CD14-positive monocyte (primary cell): Measurements from ENCODE around the gene TOM1L2. TPM values are rescaled to one million over a fixed set of nuclear protein-coding genes. Genes with fewer than 3 reads are reported as not detected.

ENCODE experiments used
- DNase-seq, 3 donors: peaks; one replicate each; pipeline ENCODE4 v3.0.0-alpha.2; 2011 to 2022
- H2AFZ ChIP-seq: 2 replicates; pipeline ENCODE4 v1.6.0; 2012; ENCODE audit warnings: mild to moderate bottlenecking, low read depth, low read length, inconsistent platforms; ENCODE audit not compliant: insufficient read depth, poor library complexity, severe bottlenecking
- H3K27ac ChIP-seq, 2 donors: 1 replicate in 1 of 2; 2 replicates in 1 of 2; pipeline ENCODE4 v1.5.1; 2012 to 2013; ENCODE audit warnings: low read length in 2 of 2, control low read depth in 1 of 2, inconsistent platforms in 1 of 2, low read depth in 1 of 2, mild to moderate bottlenecking in 1 of 2
- H3K27me3 ChIP-seq, 2 donors: one replicate each; pipeline versions ENCODE4 v1.6.0 to v1.6.1; 2011 to 2013; ENCODE audit warnings: low read length in 2 of 2; ENCODE audit not compliant: control insufficient read depth in 2 of 2, insufficient read depth in 2 of 2
- H3K36me3 ChIP-seq, 2 donors: replicated peaks in 1 of 2; 1 replicate in 1 of 2; 2 replicates in 1 of 2; pipeline versions ENCODE4 v1.5.1 to v1.6.1; 2012 to 2013; ENCODE audit warnings: low read length in 2 of 2, control low read depth in 1 of 2, inconsistent platforms in 1 of 2, mild to moderate bottlenecking in 1 of 2; ENCODE audit not compliant: insufficient read depth in 2 of 2, control insufficient read depth in 1 of 2
- H3K4me1 ChIP-seq, 2 donors: 1 replicate in 1 of 2; 2 replicates in 1 of 2; pipeline versions ENCODE4 v1.5.1 to v1.6.1; 2012 to 2013; ENCODE audit warnings: low read length in 2 of 2, control low read depth in 1 of 2, inconsistent platforms in 1 of 2, mild to moderate bottlenecking in 1 of 2, moderate library complexity in 1 of 2; ENCODE audit not compliant: insufficient read depth in 2 of 2, control insufficient read depth in 1 of 2
- H3K4me2 ChIP-seq: replicated peaks from 2 replicates; pipeline ENCODE3; 2012; ENCODE audit warnings: low read length, moderate library complexity, mild to moderate bottlenecking; ENCODE audit not compliant: poor library complexity, severe bottlenecking; ENCODE audit errors: extremely low read depth
- H3K4me3 ChIP-seq, 3 experiments: fragments of 200-600 bp in 1 of 3; sonication (generic) in 1 of 3; replicated peaks in 1 of 3; 1 replicate in 2 of 3; 2 replicates in 1 of 3; pipeline ENCODE4 v1.5.1; 2011 to 2013; ENCODE audit warnings: low read length in 3 of 3, mild to moderate bottlenecking in 3 of 3, control low read depth in 2 of 3, low read depth in 2 of 3, inconsistent platforms in 1 of 3, moderate library complexity in 1 of 3
- H3K79me2 ChIP-seq: 2 replicates; pipeline ENCODE4 v1.6.0; 2012; ENCODE audit warnings: mild to moderate bottlenecking, control low read depth, inconsistent platforms, low read length, moderate library complexity; ENCODE audit not compliant: insufficient read depth
- H3K9ac ChIP-seq: 2 replicates; pipeline ENCODE4 v1.6.0; 2017; ENCODE audit warnings: low read length, mild to moderate bottlenecking; ENCODE audit not compliant: insufficient read depth, poor library complexity, severe bottlenecking
- H3K9me3 ChIP-seq, 2 donors: replicated peaks in 1 of 2; 1 replicate in 1 of 2; 2 replicates in 1 of 2; pipeline versions ENCODE4 v1.5.1 to v1.6.1; 2012 to 2013; ENCODE audit warnings: low read length in 2 of 2, control low read depth in 1 of 2; ENCODE audit not compliant: control insufficient read depth in 1 of 2, insufficient read depth in 1 of 2
- H4K20me1 ChIP-seq: 2 replicates; pipeline ENCODE4 v1.6.0; 2012; ENCODE audit warnings: mild to moderate bottlenecking, low read length, control low read depth, moderate library complexity; ENCODE audit not compliant: insufficient read depth
- H3K27ac Mint-ChIP-seq, 7 donors: one replicate each; pipeline ENCODE4 v1.8.0; 2020; ENCODE audit warnings: mild to moderate bottlenecking in 7 of 7, mixed read lengths in 7 of 7, moderate library complexity in 6 of 7, inconsistent platforms in 2 of 7
- H3K27me3 Mint-ChIP-seq, 3 donors: one replicate each; pipeline ENCODE4 v1.8.0; 2021 to 2022; ENCODE audit warnings: low read depth in 3 of 3, mild to moderate bottlenecking in 3 of 3, mixed read lengths in 3 of 3, moderate library complexity in 3 of 3, inconsistent platforms in 1 of 3
- H3K36me3 Mint-ChIP-seq, 2 donors: one replicate each; pipeline ENCODE4 v1.8.0; 2020; ENCODE audit warnings: mixed read lengths in 2 of 2, inconsistent platforms in 1 of 2, mild to moderate bottlenecking in 1 of 2
- H3K4me1 Mint-ChIP-seq: one replicate; pipeline ENCODE4 v1.8.0; 2020; ENCODE audit warnings: mild to moderate bottlenecking, mixed read lengths
- H3K4me3 Mint-ChIP-seq, 2 donors: one replicate each; pipeline ENCODE4 v1.8.0; 2020; ENCODE audit warnings: mild to moderate bottlenecking in 2 of 2, mixed read lengths in 2 of 2, moderate library complexity in 1 of 2
- H3K9me3 Mint-ChIP-seq, 7 donors: one replicate each; pipeline ENCODE4 v1.8.0; 2020 to 2022; ENCODE audit warnings: mixed read lengths in 7 of 7, mild to moderate bottlenecking in 6 of 7, moderate library complexity in 6 of 7, inconsistent platforms in 2 of 7
- CTCF ChIP-seq: fragments of 200-600 bp; IDR thresholded peaks from one replicate; pipeline ENCODE4 v1.8.0; 2022; ENCODE audit warnings: antibody characterized with exemption, mild to moderate bottlenecking
- WGBS: methylation state at CpG from one replicate; pipeline ENCODE4 v1.1.5; 2013; ENCODE audit warnings: missing lambda C conversion rate; ENCODE audit not compliant: insufficient coverage; 5-methylcytosine and 5-hydroxymethylcytosine counted together
- intact Hi-C, 2 donors: fragments of 100-400 bp; cut with micrococcal nuclease; formaldehyde crosslinking; loops; one replicate each; pipeline versions ENCODE4 v1.15.0 to v1.15.1; 2023
- polyA plus RNA-seq, 3 donors: library from polyadenylated mRNA; depleted of rRNA in 1 of 3; unstranded in 2 of 3; stranded (reverse) in 1 of 3; fragments of 300-500 nt in 2 of 3; fragments of >200 nt in 1 of 3; fragmentation: Illumina TruSeq in 2 of 3; gene quantifications; 1 replicate in 2 of 3; 2 replicates in 1 of 3; pipeline ENCODE4 v1.2.3, GENCODE V29; 2012 to 2021

The TOM1L2 gene
- polyA plus RNA-seq, 3 donors: 1.7 to 28.2 (median 2.8) TPM

GRCh38 chr17:17971431-17972125 lies 622 bp downstream of the TOM1L2 start:
- Mint-ChIP-seq H3K9me3 (no peaks in the 10 kb centered on the region), H3K4me1 (peaks cover 51% of the 10 kb centered on the region), H3K27me3 (no peaks in the 10 kb centered on the region), H3K36me3 (peaks cover 2 to 4% of the 10 kb centered on the region in 2 donors), H3K4me3 (peak overlapping the region; percentile 83 to 85), H3K27ac (peak overlapping the region; percentile 49 to 92 (median 80))
- 3% methylated on average over 33 of the region's 33 CpGs for WGBS
- H3K36me3 ChIP-seq: no peaks in the 10 kb centered on the region
- peak overlapping the region; percentile 50 to 82 (median 55) for H3K4me3 ChIP-seq
- H4K20me1 ChIP-seq: peaks cover 25% of the 10 kb centered on the region
- H2AFZ ChIP-seq: peak overlapping the region; percentile 70
- peak; percentile 18 for TF ChIP-seq CTCF
- peak in 2 of 3 donors; percentile 28 to 47 for DNase-seq
- intact Hi-C loops: loop anchor here (2.0 to 5.0 kb wide), 3 partner anchors 34 to 61 kb away; no protein-coding TSS in a partner anchor
- H3K27ac ChIP-seq: peak overlapping the region; percentile 42 to 95
- peaks cover 52% of the 10 kb centered on the region for H3K79me2 ChIP-seq
- H3K9ac ChIP-seq: peak overlapping the region; percentile 95
- H3K27me3 ChIP-seq: no peaks in the 10 kb centered on the region
- H3K4me1 ChIP-seq: peaks cover 50 to 52% of the 10 kb centered on the region in 2 donors
- no peaks in the 10 kb centered on the region for H3K9me3 ChIP-seq
- peak overlapping the region; percentile 88 for H3K4me2 ChIP-seq

- peak overlapping the region; percentile 83 to 85 for H3K4me3 Mint-ChIP-seq
- Histone ChIP-seq H3K9ac (peak overlapping the region; percentile 95), H4K20me1 (peaks cover 31% of the 10 kb centered on the region), H3K9me3 (no peaks in the 10 kb centered on the region), H3K79me2 (peaks cover 57% of the 10 kb centered on the region), H2AFZ (no peak overlapping the region), H3K4me3 (peak overlapping the region in 1 of 3 experiments; percentile 82), H3K27me3 (no peaks in the 10 kb centered on the region), H3K4me2 (peak overlapping the region; percentile 88), H3K4me1 (peaks cover 43 to 45% of the 10 kb centered on the region in 2 donors), H3K36me3 (no peaks in the 10 kb centered on the region), H3K27ac (peak overlapping the region in 1 of 2 donors; percentile 95)
- peak overlapping the region in 4 of 7 donors; percentile 64 to 90 (median 77) for H3K27ac Mint-ChIP-seq
- WGBS: no CpG with 5 or more reads among the region's 1 CpG
- H3K9me3 Mint-ChIP-seq: no peaks in the 10 kb centered on the region
- TF ChIP-seq CTCF: no peak
- intact Hi-C loops: loop anchor here (2.0 to 5.0 kb wide), 3 partner anchors 34 to 62 kb away; no protein-coding TSS in a partner anchor
- peaks cover 5 to 8% of the 10 kb centered on the region in 2 donors for H3K36me3 Mint-ChIP-seq
- H3K4me1 Mint-ChIP-seq: peaks cover 48% of the 10 kb centered on the region
- no peaks in the 10 kb centered on the region for H3K27me3 Mint-ChIP-seq
- DNase-seq: no peak
These were observed 1.3 kb downstream of the TOM1L2 start for GRCh38 chr17:17970699-17971430.
